ENCODE results near the gene LSM5. TPM values are rescaled to one million over a fixed set of nuclear protein-coding genes. Genes with fewer than 3 reads are reported as not detected.

LSM5 gene
- polyA plus RNA-seq, 2 of the 4 experiments (the other 2 are of a cell fraction), result 128 to 158 TPM

GRCh38 chr7:32495298-32496051, 5.3 kb upstream of the LSM5 start, which contains the start of gene AVL9:
Gene AVL9 (plus strand): TSS chr7:32495489. CDS start chr7:32495710, 221 bp downstream.
- CTCF ChIA-PET, result interaction anchor here (0.9 kb wide), 1 partner anchor 448 kb away, joined by 3 read pairs; no protein-coding TSS in a partner anchor
- FAIRE-seq, result no peak
- Histone ChIP-seq H3K4me3 (peak within 1 kb of the TSS; percentile 88), H3K4me1 (peaks cover 23% of the 10 kb centered on the region), H3K9me3 (no peaks in the 10 kb centered on the region), H3K27ac (peak within 1 kb of the TSS; percentile 99 to 100), H3K4me2 (peak within 1 kb of the TSS; percentile 71)
- DNase-seq (ENCODE audit: low read depth in 1 of 2, low spot score in 1 of 2), result peak; percentile 82 to 96
- POLR2A ChIA-PET, result interaction anchor here (0.6 to 1.5 kb wide), 10 partner anchors 11 to 462 kb away, joined by 3 to 14 read pairs (median 4); partner anchors contain the start of gene FKBP9
- ATAC-seq, result peak; percentile 97
- WGBS (ENCODE audit: missing lambda C conversion rate), result under 1% methylated on average over 24 of the region's 67 CpGs
- TF ChIP-seq MAZ (IDR thresholded peaks at IDR 0.05; ENCODE audit: borderline replicate concordance, low read depth, low read length) (peak; percentile 74; the same call in 1 of the 2 replicates), ZNF302 (CRISPR knock-in tag; IDR thresholded peaks at IDR 0.05) (no peak), RFX5 (IDR thresholded peaks at IDR 0.05) (no peak), BCL3 (IDR thresholded peaks at IDR 0.05) (peak; percentile 36; the same call in 1 of the 3 replicates), TP53 (CRISPR knock-in tag; IDR thresholded peaks at IDR 0.05) (no peak), RNF2 (IDR thresholded peaks at IDR 0.05; ENCODE audit: borderline replicate concordance, low read depth) (no peak), JUN (IDR thresholded peaks at IDR 0.05) (peak; percentile 76 to 95; a peak in 4 of 5 replicates), HOXB5 (CRISPR knock-in tag; IDR thresholded peaks at IDR 0.05) (no peak), EP300 (IDR thresholded peaks at IDR 0.05) (0 out of 5 replicates have a peak, but pooled peaks of 1 of the 2 experiments have one; percentile 20), POLR2A (IDR thresholded peaks at IDR 0.05; ENCODE audit: low read length) (peak; percentile 62), NFE2L2 (conservative IDR thresholded peaks at IDR 0.05; ENCODE audit: low read length) (no peak), FOXS1 (CRISPR knock-in tag; IDR thresholded peaks at IDR 0.05) (no peak), KDM5A (IDR thresholded peaks at IDR 0.05) (no peak), PHF8 (IDR thresholded peaks at IDR 0.05; ENCODE audit: borderline replicate concordance, low read depth) (peak; percentile 88), SMC3 (IDR thresholded peaks at IDR 0.05) (0 out of 3 replicates have a peak, but pooled peaks have one; percentile 7), ZFP36 (IDR thresholded peaks at IDR 0.05; ENCODE audit: borderline replicate concordance, partially characterized antibody) (no peak)
- TF ChIP-seq, protein P1, sequence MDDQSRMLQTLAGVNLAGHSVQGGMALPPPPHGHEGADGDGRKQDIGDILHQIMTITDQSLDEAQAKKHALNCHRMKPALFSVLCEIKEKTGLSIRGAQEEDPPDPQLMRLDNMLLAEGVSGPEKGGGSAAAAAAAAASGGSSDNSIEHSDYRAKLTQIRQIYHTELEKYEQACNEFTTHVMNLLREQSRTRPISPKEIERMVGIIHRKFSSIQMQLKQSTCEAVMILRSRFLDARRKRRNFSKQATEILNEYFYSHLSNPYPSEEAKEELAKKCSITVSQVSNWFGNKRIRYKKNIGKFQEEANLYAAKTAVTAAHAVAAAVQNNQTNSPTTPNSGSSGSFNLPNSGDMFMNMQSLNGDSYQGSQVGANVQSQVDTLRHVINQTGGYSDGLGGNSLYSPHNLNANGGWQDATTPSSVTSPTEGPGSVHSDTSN (IDR thresholded peaks at IDR 0.05), result peak; percentile 57; the same call in 1 of the 2 replicates
- TF ChIP-seq, protein P2, sequence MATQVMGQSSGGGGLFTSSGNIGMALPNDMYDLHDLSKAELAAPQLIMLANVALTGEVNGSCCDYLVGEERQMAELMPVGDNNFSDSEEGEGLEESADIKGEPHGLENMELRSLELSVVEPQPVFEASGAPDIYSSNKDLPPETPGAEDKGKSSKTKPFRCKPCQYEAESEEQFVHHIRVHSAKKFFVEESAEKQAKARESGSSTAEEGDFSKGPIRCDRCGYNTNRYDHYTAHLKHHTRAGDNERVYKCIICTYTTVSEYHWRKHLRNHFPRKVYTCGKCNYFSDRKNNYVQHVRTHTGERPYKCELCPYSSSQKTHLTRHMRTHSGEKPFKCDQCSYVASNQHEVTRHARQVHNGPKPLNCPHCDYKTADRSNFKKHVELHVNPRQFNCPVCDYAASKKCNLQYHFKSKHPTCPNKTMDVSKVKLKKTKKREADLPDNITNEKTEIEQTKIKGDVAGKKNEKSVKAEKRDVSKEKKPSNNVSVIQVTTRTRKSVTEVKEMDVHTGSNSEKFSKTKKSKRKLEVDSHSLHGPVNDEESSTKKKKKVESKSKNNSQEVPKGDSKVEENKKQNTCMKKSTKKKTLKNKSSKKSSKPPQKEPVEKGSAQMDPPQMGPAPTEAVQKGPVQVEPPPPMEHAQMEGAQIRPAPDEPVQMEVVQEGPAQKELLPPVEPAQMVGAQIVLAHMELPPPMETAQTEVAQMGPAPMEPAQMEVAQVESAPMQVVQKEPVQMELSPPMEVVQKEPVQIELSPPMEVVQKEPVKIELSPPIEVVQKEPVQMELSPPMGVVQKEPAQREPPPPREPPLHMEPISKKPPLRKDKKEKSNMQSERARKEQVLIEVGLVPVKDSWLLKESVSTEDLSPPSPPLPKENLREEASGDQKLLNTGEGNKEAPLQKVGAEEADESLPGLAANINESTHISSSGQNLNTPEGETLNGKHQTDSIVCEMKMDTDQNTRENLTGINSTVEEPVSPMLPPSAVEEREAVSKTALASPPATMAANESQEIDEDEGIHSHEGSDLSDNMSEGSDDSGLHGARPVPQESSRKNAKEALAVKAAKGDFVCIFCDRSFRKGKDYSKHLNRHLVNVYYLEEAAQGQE (IDR thresholded peaks at IDR 0.05), result no peak
- TF ChIP-seq, protein P3, sequence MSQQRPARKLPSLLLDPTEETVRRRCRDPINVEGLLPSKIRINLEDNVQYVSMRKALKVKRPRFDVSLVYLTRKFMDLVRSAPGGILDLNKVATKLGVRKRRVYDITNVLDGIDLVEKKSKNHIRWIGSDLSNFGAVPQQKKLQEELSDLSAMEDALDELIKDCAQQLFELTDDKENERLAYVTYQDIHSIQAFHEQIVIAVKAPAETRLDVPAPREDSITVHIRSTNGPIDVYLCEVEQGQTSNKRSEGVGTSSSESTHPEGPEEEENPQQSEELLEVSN (IDR thresholded peaks at IDR 0.05; ENCODE audit: borderline replicate concordance, low read depth), result peak; percentile 67; the same call in 1 of the 2 replicates
- TF ChIP-seq, protein P4, sequence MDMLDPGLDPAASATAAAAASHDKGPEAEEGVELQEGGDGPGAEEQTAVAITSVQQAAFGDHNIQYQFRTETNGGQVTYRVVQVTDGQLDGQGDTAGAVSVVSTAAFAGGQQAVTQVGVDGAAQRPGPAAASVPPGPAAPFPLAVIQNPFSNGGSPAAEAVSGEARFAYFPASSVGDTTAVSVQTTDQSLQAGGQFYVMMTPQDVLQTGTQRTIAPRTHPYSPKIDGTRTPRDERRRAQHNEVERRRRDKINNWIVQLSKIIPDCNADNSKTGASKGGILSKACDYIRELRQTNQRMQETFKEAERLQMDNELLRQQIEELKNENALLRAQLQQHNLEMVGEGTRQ (IDR thresholded peaks at IDR 0.05), result peak; percentile 79
- TF ChIP-seq, protein P5, sequence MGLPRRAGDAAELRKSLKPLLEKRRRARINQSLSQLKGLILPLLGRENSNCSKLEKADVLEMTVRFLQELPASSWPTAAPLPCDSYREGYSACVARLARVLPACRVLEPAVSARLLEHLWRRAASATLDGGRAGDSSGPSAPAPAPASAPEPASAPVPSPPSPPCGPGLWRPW (IDR thresholded peaks at IDR 0.05), result no peak
- TF ChIP-seq, protein P6, sequence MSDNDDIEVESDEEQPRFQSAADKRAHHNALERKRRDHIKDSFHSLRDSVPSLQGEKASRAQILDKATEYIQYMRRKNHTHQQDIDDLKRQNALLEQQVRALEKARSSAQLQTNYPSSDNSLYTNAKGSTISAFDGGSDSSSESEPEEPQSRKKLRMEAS (IDR thresholded peaks at IDR 0.05), result peak; percentile 82

Data from A549 (cell line).